Caco-2 (cell line): ENCODE results near the gene ZMYND15. TPM values are rescaled to one million over a fixed set of nuclear protein-coding genes. Genes with fewer than 3 reads are reported as not detected.

ENCODE experiments used
- BruUV-seq: library from RNA; stranded (reverse); fragments of 400-500 nt; replicated peaks from 2 replicates; lab custom pipeline; 2021; lab: Mats Ljungman, UMichigan
- CTCF ChIA-PET: fragments of 300-600 bp; sonication (Branson Sonifier 250); formaldehyde crosslinking; loops from one replicate; lab custom pipeline; 2022; ENCODE audit warnings: antibody characterized with exemption; lab: Charles Lee
- POLR2A ChIA-PET: fragments of 300-600 bp; sonication (Branson Sonifier 250); formaldehyde crosslinking; loops from one replicate; lab custom pipeline; 2022; ENCODE audit warnings: antibody characterized with exemption; lab: Charles Lee
- DNase-seq, 2 experiments: peaks; one replicate each; pipeline versions ENCODE4 v3.0.0 to v3.0.0-alpha.2; 2020 to 2022
- H3K27me3 ChIP-seq: replicated peaks from 2 replicates; pipeline ENCODE4 v1.6.0; 2011; ENCODE audit warnings: low read length; ENCODE audit not compliant: control insufficient read depth, insufficient read depth
- H3K36me3 ChIP-seq: 2 replicates; pipeline ENCODE4 v1.5.1; 2011; ENCODE audit warnings: low read length; ENCODE audit not compliant: control insufficient read depth, insufficient read depth
- H3K4me1 ChIP-seq: fragments of 250-450 bp; sonication (Bioruptor Pico); 2 replicates; pipeline ENCODE4 v1.5.1; 2020; ENCODE audit warnings: mild to moderate bottlenecking
- H3K4me3 ChIP-seq: 2 replicates; pipeline ENCODE4 v1.5.1; 2011; ENCODE audit warnings: low read depth, mild to moderate bottlenecking, control low read depth, low read length
- H3K9me3 ChIP-seq: fragments of 250-450 bp; sonication (Bioruptor Pico); 2 replicates; pipeline ENCODE4 v1.5.1; 2020; ENCODE audit warnings: mild to moderate bottlenecking, moderate library complexity
- H3K27ac Mint-ChIP-seq: one replicate; pipeline ENCODE4 v1.8.0; 2022; ENCODE audit warnings: mixed read lengths; ENCODE audit not compliant: unreplicated experiment
- H3K27me3 Mint-ChIP-seq: one replicate; pipeline ENCODE4 v1.8.0; 2022; ENCODE audit warnings: mixed read lengths; ENCODE audit not compliant: insufficient read depth, unreplicated experiment
- H3K36me3 Mint-ChIP-seq: one replicate; pipeline ENCODE4 v1.8.0; 2022; ENCODE audit warnings: mild to moderate bottlenecking, mixed read lengths; ENCODE audit not compliant: insufficient read depth, unreplicated experiment
- H3K4me1 Mint-ChIP-seq: one replicate; pipeline ENCODE4 v1.8.0; 2022; ENCODE audit warnings: low read depth, mixed read lengths; ENCODE audit not compliant: unreplicated experiment
- H3K4me3 Mint-ChIP-seq: one replicate; pipeline ENCODE4 v1.8.0; 2022; ENCODE audit warnings: mild to moderate bottlenecking, moderate library complexity, mixed read lengths; ENCODE audit not compliant: unreplicated experiment
- H3K9me3 Mint-ChIP-seq: one replicate; pipeline ENCODE4 v1.8.0; 2022; ENCODE audit warnings: mixed read lengths; ENCODE audit not compliant: unreplicated experiment
- intact Hi-C: fragments of 100-400 bp; cut with micrococcal nuclease; formaldehyde crosslinking; loops from one replicate; pipeline ENCODE4 v1.10.0; 2022; ENCODE audit not compliant: unreplicated experiment
- total RNA-seq: library from RNA; stranded (reverse); gene quantifications from 2 replicates; pipeline ENCODE4 v1.2.3, GENCODE V29; 2022
- TF ChIP-seq, protein P1 (sequence below), 2 experiments: fragments of 200-600 bp in 1 of 2; IDR thresholded peaks; 1 replicate in 1 of 2; 2 replicates in 1 of 2; pipeline versions ENCODE4 v1.5.1 to v1.8.0; 2011 to 2022; ENCODE audit warnings: antibody characterized with exemption in 1 of 2, control low read depth in 1 of 2, inconsistent platforms in 1 of 2, low read depth in 1 of 2, low read length in 1 of 2, mild to moderate bottlenecking in 1 of 2, moderate library complexity in 1 of 2; ENCODE audit not compliant: insufficient read depth in 1 of 2, severe bottlenecking in 1 of 2, unreplicated experiment in 1 of 2

ZMYND15 gene
- total RNA-seq, 1 experiment from 2014 or later, result 3.5 TPM

DNA sequence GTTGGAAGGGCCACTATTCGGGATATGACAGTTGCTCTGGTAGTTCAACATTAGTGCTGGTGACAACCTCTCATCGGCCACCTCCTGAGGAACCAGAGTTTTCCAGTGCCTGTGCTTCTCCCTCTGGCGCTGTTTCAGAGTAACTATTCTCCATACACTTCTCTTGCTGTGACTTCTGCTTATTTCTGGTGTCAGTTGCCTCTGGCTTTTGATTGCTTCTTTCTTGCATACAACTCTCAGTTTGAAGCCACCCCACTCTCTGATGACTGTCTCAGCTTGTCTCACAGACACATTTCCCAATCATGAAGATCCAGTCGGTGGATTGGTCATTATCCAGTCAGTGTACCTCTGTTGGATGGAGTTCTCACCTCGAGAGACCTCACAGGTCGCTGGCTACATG is 28.7 kb downstream of the ZMYND15 start:
- no peak overlapping the region for H3K4me3 ChIP-seq
- Mint-ChIP-seq H3K27ac (no peak overlapping the region), H3K4me1 (peaks cover 10% of the 10 kb centered on the region), H3K36me3 (no peaks in the 10 kb centered on the region), H3K9me3 (no peaks in the 10 kb centered on the region), H3K27me3 (no peaks in the 10 kb centered on the region), H3K4me3 (no peak overlapping the region)
- CTCF ChIA-PET, result no interaction called here
- POLR2A ChIA-PET, result no interaction called here
- no TSS peak for BruUV-seq
- H3K4me1 ChIP-seq, result peaks cover 11% of the 10 kb centered on the region
- intact Hi-C loops, result no loop called here
- TF ChIP-seq, protein P1, sequence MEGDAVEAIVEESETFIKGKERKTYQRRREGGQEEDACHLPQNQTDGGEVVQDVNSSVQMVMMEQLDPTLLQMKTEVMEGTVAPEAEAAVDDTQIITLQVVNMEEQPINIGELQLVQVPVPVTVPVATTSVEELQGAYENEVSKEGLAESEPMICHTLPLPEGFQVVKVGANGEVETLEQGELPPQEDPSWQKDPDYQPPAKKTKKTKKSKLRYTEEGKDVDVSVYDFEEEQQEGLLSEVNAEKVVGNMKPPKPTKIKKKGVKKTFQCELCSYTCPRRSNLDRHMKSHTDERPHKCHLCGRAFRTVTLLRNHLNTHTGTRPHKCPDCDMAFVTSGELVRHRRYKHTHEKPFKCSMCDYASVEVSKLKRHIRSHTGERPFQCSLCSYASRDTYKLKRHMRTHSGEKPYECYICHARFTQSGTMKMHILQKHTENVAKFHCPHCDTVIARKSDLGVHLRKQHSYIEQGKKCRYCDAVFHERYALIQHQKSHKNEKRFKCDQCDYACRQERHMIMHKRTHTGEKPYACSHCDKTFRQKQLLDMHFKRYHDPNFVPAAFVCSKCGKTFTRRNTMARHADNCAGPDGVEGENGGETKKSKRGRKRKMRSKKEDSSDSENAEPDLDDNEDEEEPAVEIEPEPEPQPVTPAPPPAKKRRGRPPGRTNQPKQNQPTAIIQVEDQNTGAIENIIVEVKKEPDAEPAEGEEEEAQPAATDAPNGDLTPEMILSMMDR (IDR thresholded peaks at IDR 0.05; ENCODE audit: insufficient read depth in 1 of 2, low read depth in 1 of 2, low read length in 1 of 2, severe bottlenecking in 1 of 2, unreplicated experiment in 1 of 2), result no peak
- no peaks in the 10 kb centered on the region for H3K9me3 ChIP-seq
- no peak for DNase-seq
- H3K36me3 ChIP-seq, result no peaks in the 10 kb centered on the region
- no peaks in the 10 kb centered on the region for H3K27me3 ChIP-seq

DNA sequence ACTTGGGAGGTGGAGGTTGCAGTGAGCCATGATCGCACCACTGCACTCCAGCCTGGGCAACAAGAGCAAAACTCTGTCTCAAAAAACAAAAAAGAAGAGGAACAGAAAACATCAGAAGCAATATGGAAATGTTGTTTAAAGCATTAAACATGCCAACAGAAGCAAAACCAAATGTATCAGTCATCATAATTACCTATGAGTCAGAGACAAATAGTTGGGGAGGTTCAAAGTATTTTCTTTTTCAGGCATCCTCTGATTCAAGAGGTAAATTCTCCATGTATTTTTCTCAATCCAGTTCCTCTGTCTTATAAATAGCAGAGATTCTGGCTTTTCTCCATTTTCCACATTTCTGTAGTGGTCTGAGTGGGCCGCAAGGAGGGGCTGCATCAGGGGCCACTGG is 30.0 kb downstream of the ZMYND15 start:
- H3K36me3 ChIP-seq, result no peaks in the 10 kb centered on the region
- Mint-ChIP-seq H3K27ac (no peak overlapping the region), H3K9me3 (no peaks in the 10 kb centered on the region), H3K4me1 (peaks cover 16% of the 10 kb centered on the region), H3K36me3 (no peaks in the 10 kb centered on the region), H3K4me3 (no peak overlapping the region), H3K27me3 (no peaks in the 10 kb centered on the region)
- H3K4me3 ChIP-seq, result no peak overlapping the region
- CTCF ChIA-PET, result no interaction called here
- H3K27me3 ChIP-seq, result no peaks in the 10 kb centered on the region
- no TSS peak for BruUV-seq
- no peaks in the 10 kb centered on the region for H3K9me3 ChIP-seq
- TF ChIP-seq, protein P1 (IDR thresholded peaks at IDR 0.05; ENCODE audit: insufficient read depth in 1 of 2, low read depth in 1 of 2, low read length in 1 of 2, severe bottlenecking in 1 of 2, unreplicated experiment in 1 of 2), result no peak
- intact Hi-C loops, result no loop called here
- POLR2A ChIA-PET, result no interaction called here
- peaks cover 11% of the 10 kb centered on the region for H3K4me1 ChIP-seq
- no peak for DNase-seq

DNA sequence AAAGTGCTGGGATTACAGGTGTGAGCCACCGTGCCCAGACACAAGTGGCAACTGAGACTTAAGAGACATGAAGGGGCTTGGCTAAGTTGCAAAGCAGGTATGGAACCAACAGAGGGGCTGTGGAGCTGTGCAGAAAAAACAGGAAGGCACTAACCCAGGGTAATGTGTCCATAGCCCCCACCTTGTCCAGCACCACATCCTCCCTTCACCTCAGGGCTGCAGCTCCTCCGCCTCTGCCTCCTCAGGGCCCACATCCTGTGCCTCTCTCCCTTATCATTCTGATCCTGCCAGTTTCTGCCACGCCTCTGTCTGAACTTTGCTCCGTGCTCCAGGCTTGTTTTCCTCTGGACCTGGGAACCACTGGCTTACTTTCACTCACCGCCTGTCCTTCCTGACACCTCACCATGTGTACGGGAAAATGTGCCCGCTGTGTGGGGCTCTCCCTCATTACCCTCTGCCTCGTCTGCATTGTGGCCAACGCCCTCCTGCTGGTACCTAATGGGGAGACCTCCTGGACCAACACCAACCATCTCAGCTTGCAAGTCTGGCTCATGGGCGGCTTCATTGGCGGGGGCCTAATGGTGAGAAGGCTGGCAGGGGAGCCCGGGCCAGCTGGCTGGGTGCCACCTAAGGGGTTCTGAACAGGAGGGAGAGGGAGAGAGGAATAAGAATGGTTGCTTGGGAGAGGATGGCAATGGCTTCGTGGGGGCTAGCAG is 32.0 kb downstream of the ZMYND15 start, which contains the start of gene TM4SF5:
Gene TM4SF5 (plus strand): TSS at position 368 of the 716 bp plus-strand sequence. CDS start 37 bp downstream, at position 405.
- ChIA-PET POLR2A (interaction anchor here (0.6 to 0.9 kb wide), 2 partner anchors 17 to 51 kb away, joined by 3 to 14 read pairs; partner anchors contain the start of gene GLTPD2), CTCF (interaction anchor here (1.1 kb wide), 1 partner anchor 18 kb away, joined by 4 read pairs; the partner anchor contains the start of gene GLTPD2)
- peak within 1 kb of the TSS; percentile 77 for H3K27ac Mint-ChIP-seq
- no TSS peak for BruUV-seq
- intact Hi-C loops, result no loop called here
- H3K9me3 ChIP-seq, result no peaks in the 10 kb centered on the region
- no peaks in the 10 kb centered on the region for H3K36me3 ChIP-seq
- H3K36me3 Mint-ChIP-seq, result no peaks in the 10 kb centered on the region
- no peaks in the 10 kb centered on the region for H3K9me3 Mint-ChIP-seq
- peak within 1 kb of the TSS; percentile 8; the same call in 1 of the 2 replicates for H3K4me3 ChIP-seq
- DNase-seq, result peak; percentile 50 to 68
- H3K4me3 Mint-ChIP-seq, result peak within 1 kb of the TSS; percentile 52
- peaks cover 11% of the 10 kb centered on the region for H3K4me1 ChIP-seq
- TF ChIP-seq, protein P1 (IDR thresholded peaks at IDR 0.05; ENCODE audit: insufficient read depth in 1 of 2, low read depth in 1 of 2, low read length in 1 of 2, severe bottlenecking in 1 of 2, unreplicated experiment in 1 of 2), result no peak
- no peaks in the 10 kb centered on the region for H3K27me3 Mint-ChIP-seq
- H3K4me1 Mint-ChIP-seq, result peaks cover 16% of the 10 kb centered on the region
- H3K27me3 ChIP-seq, result no peaks in the 10 kb centered on the region
